MCF 10A (cell line): ENCODE results near the gene CLPTM1L. TPM values are rescaled to one million over a fixed set of nuclear protein-coding genes. Genes with fewer than 3 reads are reported as not detected.

Experiments used
- BruUV-seq: library from RNA; stranded (reverse); fragments of 400-500 nt; replicated peaks from 2 replicates; lab custom pipeline; 2021; lab: Mats Ljungman, UMichigan
- CTCF ChIA-PET: fragments of 300-600 bp; sonication (Branson Sonifier 250); formaldehyde crosslinking; extraction: SDS; loops from one replicate; lab custom pipeline; 2021; ENCODE audit warnings: antibody characterized with exemption, inconsistent platforms; lab: Yijun Ruan, JAX
- POLR2A ChIA-PET: fragments of 300-600, 350-650 bp; sonication (Branson Sonifier 250); formaldehyde crosslinking; extraction: SDS; loops from one replicate; lab custom pipeline; 2020; ENCODE audit warnings: antibody characterized with exemption, inconsistent platforms; lab: Yijun Ruan, JAX
- DNase-seq: peaks from one replicate; pipeline ENCODE4 v3.0.0-alpha.2; 2018; ENCODE audit not compliant: unreplicated experiment
- H3K27ac Mint-ChIP-seq: one replicate; pipeline ENCODE4 v1.8.0; 2022; ENCODE audit warnings: mild to moderate bottlenecking, low read depth, mixed read lengths; ENCODE audit not compliant: unreplicated experiment
- H3K27me3 Mint-ChIP-seq: one replicate; pipeline ENCODE4 v1.8.0; 2022; ENCODE audit warnings: mixed read lengths; ENCODE audit not compliant: insufficient read depth, unreplicated experiment
- H3K36me3 Mint-ChIP-seq: one replicate; pipeline ENCODE4 v1.8.0; 2022; ENCODE audit warnings: mild to moderate bottlenecking, moderate library complexity, mixed read lengths; ENCODE audit not compliant: insufficient read depth, unreplicated experiment
- H3K4me1 Mint-ChIP-seq: one replicate; pipeline ENCODE4 v1.8.0; 2022; ENCODE audit warnings: mixed read lengths; ENCODE audit not compliant: insufficient read depth, unreplicated experiment
- H3K4me3 Mint-ChIP-seq: one replicate; pipeline ENCODE4 v1.8.0; 2022; ENCODE audit warnings: mild to moderate bottlenecking, moderate library complexity, mixed read lengths; ENCODE audit not compliant: unreplicated experiment
- H3K9me3 Mint-ChIP-seq: one replicate; pipeline ENCODE4 v1.8.0; 2022; ENCODE audit warnings: mixed read lengths; ENCODE audit not compliant: unreplicated experiment
- intact Hi-C: fragments of 100-400 bp; cut with micrococcal nuclease; formaldehyde crosslinking; loops from 2 replicates; pipeline ENCODE4 v1.14.1; 2022
- total RNA-seq: library from RNA; stranded (reverse); gene quantifications from 2 replicates; pipeline ENCODE4 v1.2.3, GENCODE V29; 2022
- TF ChIP-seq, protein P1 (sequence below): fragments of 200-600 bp; IDR thresholded peaks from one replicate; pipeline ENCODE4 v1.8.0; 2022; ENCODE audit warnings: antibody characterized with exemption, mild to moderate bottlenecking; ENCODE audit not compliant: unreplicated experiment

CLPTM1L gene
- total RNA-seq, 1 experiment from 2014 or later = 128 TPM

DNA sequence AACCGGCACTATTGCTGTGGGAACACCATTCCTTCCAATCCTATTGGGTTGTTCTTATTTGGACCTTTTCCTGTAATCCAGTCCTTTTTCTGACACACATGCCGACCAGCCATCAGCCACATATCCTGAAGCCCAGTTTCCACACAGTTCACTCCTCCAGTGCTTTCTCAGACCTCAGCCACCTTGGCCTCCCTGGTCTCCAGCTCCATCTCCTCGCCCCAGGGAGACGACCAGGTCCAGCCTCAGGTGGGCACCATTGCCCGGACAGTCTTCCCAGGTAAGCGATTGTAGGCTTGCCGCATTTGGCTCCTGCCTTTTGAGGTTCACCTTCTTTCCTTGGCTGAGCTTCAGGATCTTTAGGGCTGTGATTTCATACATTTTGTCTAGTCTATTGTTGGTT lies 34.8 kb downstream of the CLPTM1L start:
- TF ChIP-seq, protein P1, sequence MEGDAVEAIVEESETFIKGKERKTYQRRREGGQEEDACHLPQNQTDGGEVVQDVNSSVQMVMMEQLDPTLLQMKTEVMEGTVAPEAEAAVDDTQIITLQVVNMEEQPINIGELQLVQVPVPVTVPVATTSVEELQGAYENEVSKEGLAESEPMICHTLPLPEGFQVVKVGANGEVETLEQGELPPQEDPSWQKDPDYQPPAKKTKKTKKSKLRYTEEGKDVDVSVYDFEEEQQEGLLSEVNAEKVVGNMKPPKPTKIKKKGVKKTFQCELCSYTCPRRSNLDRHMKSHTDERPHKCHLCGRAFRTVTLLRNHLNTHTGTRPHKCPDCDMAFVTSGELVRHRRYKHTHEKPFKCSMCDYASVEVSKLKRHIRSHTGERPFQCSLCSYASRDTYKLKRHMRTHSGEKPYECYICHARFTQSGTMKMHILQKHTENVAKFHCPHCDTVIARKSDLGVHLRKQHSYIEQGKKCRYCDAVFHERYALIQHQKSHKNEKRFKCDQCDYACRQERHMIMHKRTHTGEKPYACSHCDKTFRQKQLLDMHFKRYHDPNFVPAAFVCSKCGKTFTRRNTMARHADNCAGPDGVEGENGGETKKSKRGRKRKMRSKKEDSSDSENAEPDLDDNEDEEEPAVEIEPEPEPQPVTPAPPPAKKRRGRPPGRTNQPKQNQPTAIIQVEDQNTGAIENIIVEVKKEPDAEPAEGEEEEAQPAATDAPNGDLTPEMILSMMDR = no peak
- no TSS peak for BruUV-seq

DNA sequence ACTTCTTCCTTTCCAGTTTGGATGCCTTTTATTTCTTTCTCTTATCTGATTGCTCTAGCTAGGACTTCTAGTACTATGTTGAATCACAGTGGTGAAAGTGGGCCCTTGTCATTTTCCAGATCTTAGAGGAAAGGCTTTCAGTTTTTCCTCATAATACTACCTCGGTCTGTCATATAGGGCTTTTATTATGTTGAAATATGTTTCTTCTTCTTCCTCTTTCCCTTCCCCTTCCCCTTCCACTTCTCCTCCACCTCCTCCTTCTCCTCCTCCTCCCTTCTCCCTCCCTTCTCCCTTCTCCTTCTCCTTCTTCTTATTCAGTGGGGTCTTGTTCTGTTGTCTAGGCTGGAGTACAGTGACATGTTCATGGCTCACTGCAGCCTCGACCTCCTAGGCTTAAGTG lies 40.9 kb downstream of the CLPTM1L start:
- POLR2A ChIA-PET = interaction anchor here (0.7 to 1.1 kb wide), 2 partner anchors 95 to 223 kb away, joined by 3 read pairs; no protein-coding TSS in a partner anchor
- intact Hi-C loops = no loop called here
- no peak overlapping the region for H3K4me3 Mint-ChIP-seq
- H3K36me3 Mint-ChIP-seq = peaks cover 7% of the 10 kb centered on the region
- no peak overlapping the region for H3K27ac Mint-ChIP-seq
- TF ChIP-seq, protein P1 = no peak
- no peak for DNase-seq
- CTCF ChIA-PET = no interaction called here
- H3K4me1 Mint-ChIP-seq = no peaks in the 10 kb centered on the region
- BruUV-seq = no TSS peak
- peaks cover 37% of the 10 kb centered on the region for H3K27me3 Mint-ChIP-seq
- H3K9me3 Mint-ChIP-seq = no peaks in the 10 kb centered on the region

More for the DNA sequence above, 34.8 kb downstream of the CLPTM1L start:
- POLR2A ChIA-PET = interaction anchor here (0.7 kb wide), 1 partner anchor 22 kb away, joined by 3 read pairs; no protein-coding TSS in a partner anchor
- Mint-ChIP-seq H3K9me3 (no peaks in the 10 kb centered on the region), H3K36me3 (no peaks in the 10 kb centered on the region), H3K27ac (no peak overlapping the region), H3K4me1 (no peaks in the 10 kb centered on the region), H3K4me3 (no peak overlapping the region), H3K27me3 (peaks cover 8% of the 10 kb centered on the region)
- CTCF ChIA-PET = interaction anchor here (1.1 to 1.2 kb wide), 2 partner anchors 13 to 135 kb away, joined by 3 read pairs; no protein-coding TSS in a partner anchor
- DNase-seq = no peak
- intact Hi-C loops = no loop called here

DNA sequence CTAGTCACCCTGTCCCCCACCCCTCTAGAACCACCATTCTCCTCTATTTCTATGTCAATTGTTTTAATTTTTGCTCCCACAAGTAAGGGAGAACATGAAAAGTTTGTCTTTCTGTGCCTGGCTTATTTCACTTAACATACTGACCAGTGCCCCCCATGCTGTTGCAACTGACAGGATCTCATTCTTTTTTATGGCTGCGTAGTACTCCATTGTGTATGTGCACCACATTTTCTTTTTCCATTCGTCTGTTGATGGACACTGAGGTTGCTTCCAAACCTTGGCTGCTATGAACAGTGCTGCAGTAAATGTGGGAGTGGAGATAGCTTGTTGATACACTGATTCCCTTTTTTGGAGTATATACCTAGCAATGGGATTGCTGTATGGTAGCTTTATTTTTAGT lies 42.6 kb downstream of the CLPTM1L start:
- POLR2A ChIA-PET = no interaction called here
- TF ChIP-seq, protein P1 = no peak

DNA sequence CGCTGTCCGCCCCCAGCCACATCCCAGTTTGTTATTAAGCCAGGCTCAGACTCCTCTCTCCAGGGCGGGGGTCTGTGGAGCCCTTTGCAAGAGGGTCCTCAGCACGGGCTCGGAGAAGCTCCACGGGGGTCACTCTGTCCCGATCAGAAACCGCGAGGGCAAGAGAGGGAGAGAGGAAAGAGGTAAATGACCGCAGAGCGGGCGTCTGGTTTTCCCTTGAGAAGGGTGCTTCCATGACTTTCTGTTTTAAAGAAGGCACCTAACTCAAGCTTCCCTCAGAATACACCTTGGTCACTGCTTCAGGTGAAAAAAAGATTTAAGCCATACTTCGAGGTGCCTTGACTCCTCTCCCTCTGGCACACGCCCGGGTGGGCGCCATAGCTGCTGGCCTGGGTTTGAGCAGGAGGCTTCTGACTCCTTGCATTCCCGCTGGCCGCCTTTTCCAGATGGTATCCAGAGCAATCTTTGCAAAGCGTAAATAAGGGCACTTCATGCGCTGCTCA lies 44.3 kb downstream of the CLPTM1L start:
- no TSS peak for BruUV-seq
- DNase-seq = no peak
- H3K4me3 Mint-ChIP-seq = no peak overlapping the region
- CTCF ChIA-PET = interaction anchor here (0.6 to 1.3 kb wide), 3 partner anchors 8 to 95 kb away, joined by 3 to 4 read pairs (median 3); no protein-coding TSS in a partner anchor
- no peak overlapping the region for H3K27ac Mint-ChIP-seq
- TF ChIP-seq, protein P1 = no peak
- H3K27me3 Mint-ChIP-seq = peaks cover 34% of the 10 kb centered on the region
- H3K9me3 Mint-ChIP-seq = no peaks in the 10 kb centered on the region
- H3K4me1 Mint-ChIP-seq = no peaks in the 10 kb centered on the region
- POLR2A ChIA-PET = interaction anchor here (0.7 kb wide), 1 partner anchor 1072 kb away, joined by 3 read pairs; no protein-coding TSS in a partner anchor
- H3K36me3 Mint-ChIP-seq = peaks cover 7% of the 10 kb centered on the region
- intact Hi-C loops = no loop called here

More for the DNA sequence above, 42.6 kb downstream of the CLPTM1L start:
- H3K4me1 Mint-ChIP-seq = no peaks in the 10 kb centered on the region
- H3K36me3 Mint-ChIP-seq = peaks cover 7% of the 10 kb centered on the region
- H3K4me3 Mint-ChIP-seq = no peak overlapping the region
- no peak overlapping the region for H3K27ac Mint-ChIP-seq
- peaks cover 37% of the 10 kb centered on the region for H3K27me3 Mint-ChIP-seq
- CTCF ChIA-PET = interaction anchor here (0.8 kb wide), 1 partner anchor 413 kb away, joined by 4 read pairs; no protein-coding TSS in a partner anchor
- BruUV-seq = no TSS peak
- DNase-seq = no peak
- intact Hi-C loops = no loop called here
- no peaks in the 10 kb centered on the region for H3K9me3 Mint-ChIP-seq
